Inferior parietal cortex (tissue), 1 donor: ENCODE measurements around the gene HOXD10.

ENCODE experiments used
- DNase-seq: peaks from one replicate; pipeline ENCODE4 v3.0.0-alpha.2; 2016; ENCODE audit errors: extremely low spot score

HOXD10 gene

GRCh38 chr2:176163672-176164056 lies 47.1 kb downstream of the HOXD10 start:
- no peak for DNase-seq

GRCh38 chr2:176164201-176164600 lies 47.6 kb downstream of the HOXD10 start:
- no peak for DNase-seq

GRCh38 chr2:176164611-176165369 lies 48.2 kb downstream of the HOXD10 start:
- no peak for DNase-seq

- no peak for DNase-seq
Observed at GRCh38 chr2:176165370-176166050, 48.9 kb downstream of the HOXD10 start.

- no peak for DNase-seq
Observed at GRCh38 chr2:176166272-176166671, 49.7 kb downstream of the HOXD10 start.

GRCh38 chr2:176167398-176167797 lies 50.8 kb downstream of the HOXD10 start:
- DNase-seq: no peak

- DNase-seq: no peak
Observed at GRCh38 chr2:176169181-176169580, 52.6 kb downstream of the HOXD10 start.
